Activated naive CD8-positive, alpha-beta T cell treated with anti-CD3 and anti-CD28 coated beads, Interleukin-2, amount 50 U/mL, for 16 hours (primary cell): ENCODE results near the gene CACNA2D4.
A peak's percentile ranks its signal among the peaks of the same experiment; 100 is the strongest.
"Not testable (repeated sequence)": the region's sequence is repeated elsewhere in the genome, so short reads cannot be mapped to it uniquely, and the experiment has no call there.

Source experiments
- DNase-seq: peaks from one replicate; pipeline ENCODE4 v3.0.0-alpha.2; 2020; ENCODE audit warnings: low read depth, low spot score

CACNA2D4 gene

GRCh38 chr12:1918081-1918883, at the start of gene CACNA2D4:
Gene CACNA2D4 (minus strand): TSS chr12:1918652. CDS start chr12:1918473, 179 bp downstream.
- no peak for DNase-seq

DNA sequence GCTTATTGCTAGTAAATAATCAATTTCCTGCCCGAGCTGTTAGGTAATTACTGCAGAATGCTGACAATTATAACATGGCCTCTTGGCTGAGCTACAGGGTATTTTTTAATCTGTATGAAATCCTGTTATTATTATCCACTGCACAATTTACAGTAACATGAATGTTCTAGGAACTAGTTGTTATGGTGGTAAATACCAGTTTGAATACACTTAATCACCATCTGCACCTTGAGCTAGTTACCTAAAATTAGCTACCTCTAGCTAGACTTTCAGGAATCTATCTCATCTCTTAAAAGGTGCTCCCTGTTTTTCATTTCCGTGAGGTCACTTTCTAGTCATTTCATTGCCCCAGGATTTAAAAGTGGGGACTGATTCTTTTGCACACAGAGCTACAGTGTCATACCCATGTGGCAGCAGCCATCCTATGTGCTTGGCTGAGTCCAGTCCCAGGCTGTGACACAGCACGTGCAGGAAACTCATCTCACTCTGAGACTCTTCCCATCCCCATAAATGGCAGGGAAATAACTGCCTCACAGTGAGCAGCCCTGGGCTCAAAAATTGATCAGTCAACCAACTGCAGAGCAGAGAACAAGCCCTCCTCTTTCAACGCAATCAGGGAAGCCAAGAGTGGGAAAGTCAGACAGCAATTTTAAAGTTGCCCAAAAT, 48.2 kb upstream of the CACNA2D4 start:
- no peak for DNase-seq

GRCh38 chr12:1965916-1966315, 47.5 kb upstream of the CACNA2D4 start:
- DNase-seq: no peak

GRCh38 chr12:1962051-1963020, 43.9 kb upstream of the CACNA2D4 start:
- no peak for DNase-seq

DNA sequence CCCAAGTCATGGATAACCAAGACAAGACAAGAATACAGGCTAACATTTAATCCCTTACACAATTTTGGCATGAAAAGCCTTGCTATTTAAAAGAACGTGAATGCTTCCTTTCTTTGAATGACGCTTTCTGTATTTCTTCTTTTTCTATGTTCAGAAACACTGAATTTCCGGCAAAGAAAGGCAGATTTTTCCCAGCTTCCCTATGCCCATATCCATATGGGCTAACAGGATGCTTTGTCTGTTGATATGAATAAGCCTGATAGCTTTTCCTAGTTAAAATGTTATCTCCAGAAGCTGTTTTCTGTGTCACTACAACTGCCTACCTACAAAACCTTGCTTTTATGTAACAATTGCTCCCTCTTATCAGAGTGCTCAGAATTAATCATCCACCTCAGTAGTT, 38.3 kb upstream of the CACNA2D4 start:
- DNase-seq: no peak

DNA sequence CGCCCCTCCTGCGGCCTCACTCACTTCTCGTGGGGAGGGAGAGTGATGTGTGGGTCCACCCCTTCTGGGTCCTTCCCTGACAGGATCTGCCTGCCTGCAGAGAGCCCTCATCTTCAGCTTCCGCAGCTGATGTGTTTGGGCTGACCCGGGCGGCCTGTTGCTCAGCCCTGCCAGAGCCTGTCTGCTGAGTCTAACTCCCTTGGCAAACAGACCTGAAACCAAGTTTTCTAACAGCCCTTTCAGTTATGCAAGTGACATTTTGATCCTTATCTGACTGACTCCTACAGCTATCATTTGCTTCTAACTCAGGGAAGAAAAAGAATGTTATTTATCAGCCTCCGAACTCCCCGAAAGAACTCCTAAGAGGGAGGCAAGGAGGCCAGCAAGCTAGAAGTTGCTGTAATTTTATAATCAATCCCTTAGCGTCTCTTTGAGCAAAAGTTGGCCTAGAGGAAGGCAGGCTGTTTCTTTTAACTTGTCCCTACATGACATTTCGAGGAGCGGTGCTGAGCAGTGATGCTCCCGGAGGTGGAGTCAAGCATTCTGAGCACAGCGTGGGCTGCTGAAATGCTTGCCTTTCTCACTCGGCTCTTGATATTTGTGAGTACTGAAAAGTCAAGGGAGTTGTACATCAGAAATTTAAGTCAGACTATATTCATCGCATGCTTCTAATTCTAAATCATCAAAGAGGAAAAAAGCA, 31.5 kb upstream of the CACNA2D4 start:
- DNase-seq: no peak

- DNase-seq: no peak
Measured at GRCh38 chr12:1948883-1949282, 30.4 kb upstream of the CACNA2D4 start.

GRCh38 chr12:1947081-1947480, 28.6 kb upstream of the CACNA2D4 start:
- DNase-seq: no peak

DNA sequence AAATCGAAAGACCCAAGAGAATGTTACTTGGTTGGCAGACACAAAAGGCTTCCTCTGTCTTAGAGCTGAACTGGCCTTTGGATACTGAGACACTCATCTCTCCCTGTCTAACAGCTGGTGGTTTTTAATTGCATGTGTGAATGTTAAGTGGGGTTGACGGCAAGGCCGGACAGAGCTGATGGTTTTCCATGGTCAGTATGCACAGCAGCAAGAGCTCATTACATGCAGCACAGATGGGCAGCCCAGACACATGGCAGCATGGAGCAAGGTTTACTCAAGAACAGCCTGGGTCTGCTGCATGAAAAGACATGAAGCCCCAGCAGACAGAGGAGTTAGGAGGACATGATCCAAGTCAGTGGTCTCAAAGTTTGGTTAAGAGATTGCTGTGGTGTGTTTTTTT, 27.8 kb upstream of the CACNA2D4 start:
- DNase-seq: no peak

GRCh38 chr12:1945502-1945901, 27.1 kb upstream of the CACNA2D4 start:
- not testable (repeated sequence) for DNase-seq

- peak; percentile 83 for DNase-seq
Measured at GRCh38 chr12:1939801-1940607, 21.6 kb upstream of the CACNA2D4 start.

GRCh38 chr12:1939331-1939730, 20.9 kb upstream of the CACNA2D4 start:
- no peak for DNase-seq

GRCh38 chr12:1937481-1938224, 19.2 kb upstream of the CACNA2D4 start:
- no peak for DNase-seq

GRCh38 chr12:1936406-1937320, 18.2 kb upstream of the CACNA2D4 start:
- DNase-seq: no peak

DNA sequence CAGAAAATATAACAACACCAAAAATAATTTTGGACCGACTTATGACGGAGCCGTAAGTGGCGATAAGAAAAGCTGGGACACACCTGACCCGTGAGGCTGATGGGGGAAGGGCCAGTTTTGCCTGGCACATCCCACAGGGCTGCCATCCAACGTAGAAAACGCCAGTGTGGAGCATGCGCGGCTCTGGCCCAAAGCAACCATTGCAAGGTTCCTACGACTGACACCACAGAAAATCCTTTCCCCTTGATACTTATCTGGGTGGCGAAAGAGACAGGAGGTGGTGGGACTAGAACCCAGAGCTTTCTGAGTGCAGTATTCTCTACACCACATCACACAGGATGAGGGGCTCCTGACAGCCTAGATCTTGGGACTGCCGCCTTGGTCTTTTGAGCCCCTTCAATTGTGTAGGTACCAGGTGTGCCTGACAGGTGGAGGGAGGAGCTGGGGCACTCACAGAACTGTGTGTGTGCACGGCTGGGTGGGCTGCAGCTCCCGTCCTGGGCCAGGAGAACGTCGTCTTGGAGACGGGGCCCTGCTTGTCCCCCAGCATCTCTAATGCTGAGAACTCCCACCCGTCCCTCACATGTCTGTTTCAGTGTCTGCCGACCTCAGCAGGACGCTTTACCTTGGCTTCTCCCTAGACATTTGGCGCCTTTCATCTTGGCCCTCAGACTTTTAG, 17.4 kb upstream of the CACNA2D4 start:
- no peak for DNase-seq

DNA sequence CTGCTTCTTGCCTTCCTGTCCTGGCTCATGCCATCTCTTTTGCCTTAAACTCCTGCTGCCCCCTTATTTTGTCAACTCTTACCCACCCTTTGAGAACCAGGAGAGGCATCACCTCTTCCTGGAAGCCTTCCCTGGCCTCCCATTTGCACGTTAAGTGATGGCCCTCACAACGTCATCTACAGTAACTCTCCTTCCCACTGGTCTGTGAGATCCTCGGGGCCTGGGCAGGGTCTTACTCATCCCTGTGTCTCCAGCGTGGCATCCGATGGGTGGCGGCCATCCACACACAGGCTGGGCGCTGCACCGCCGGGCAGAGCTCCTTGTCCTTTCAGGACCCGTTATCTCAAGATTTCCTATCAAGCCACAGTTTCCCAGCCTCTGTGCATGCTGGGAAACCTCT, 16.8 kb upstream of the CACNA2D4 start:
- DNase-seq: no peak

GRCh38 chr12:1934831-1935230, 16.4 kb upstream of the CACNA2D4 start:
- DNase-seq: no peak

DNA sequence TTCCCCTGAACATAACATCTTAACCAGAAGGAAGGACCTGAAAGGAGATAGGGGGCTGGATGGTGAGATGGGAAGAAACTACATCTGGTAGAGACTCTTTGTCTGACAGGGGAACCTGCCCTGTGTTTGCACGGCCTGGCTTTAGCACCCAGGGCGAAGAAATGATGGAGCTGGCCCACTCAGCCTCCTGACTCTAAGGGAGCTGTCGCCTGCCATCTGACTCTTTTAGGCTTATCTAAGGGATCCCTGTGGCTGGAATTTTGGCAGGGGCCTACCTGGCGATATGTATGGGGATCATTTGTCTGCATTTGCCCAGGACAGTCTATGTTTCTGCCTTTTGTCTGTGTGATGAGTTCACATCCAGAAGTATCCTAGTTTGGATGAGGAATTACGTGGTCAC, 15.6 kb upstream of the CACNA2D4 start:
- DNase-seq: no peak
